Measurements from ENCODE around the gene CFAP107.

DNA sequence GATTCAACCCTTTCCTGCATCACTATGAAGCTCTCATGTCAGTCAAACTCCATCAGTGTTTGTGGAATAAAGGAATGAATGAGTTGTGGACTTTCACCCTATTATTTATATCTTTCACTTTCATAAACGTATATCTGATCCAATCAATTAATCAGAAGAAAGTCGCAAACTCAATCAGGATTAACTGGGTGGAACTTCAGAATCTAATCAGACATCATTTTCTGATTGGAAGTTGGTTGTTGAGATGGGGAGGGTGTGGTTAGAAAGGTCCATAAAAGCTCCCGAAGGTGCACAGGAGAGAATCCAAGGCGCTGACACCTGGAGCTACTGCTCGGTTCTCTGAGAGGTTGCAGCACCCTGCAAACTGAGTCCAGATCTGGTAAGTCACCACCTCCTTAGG, 27.4 kb downstream of the CFAP107 start, which contains the start of gene PRAMEF12:
- TF ChIP-seq, protein P1, sequence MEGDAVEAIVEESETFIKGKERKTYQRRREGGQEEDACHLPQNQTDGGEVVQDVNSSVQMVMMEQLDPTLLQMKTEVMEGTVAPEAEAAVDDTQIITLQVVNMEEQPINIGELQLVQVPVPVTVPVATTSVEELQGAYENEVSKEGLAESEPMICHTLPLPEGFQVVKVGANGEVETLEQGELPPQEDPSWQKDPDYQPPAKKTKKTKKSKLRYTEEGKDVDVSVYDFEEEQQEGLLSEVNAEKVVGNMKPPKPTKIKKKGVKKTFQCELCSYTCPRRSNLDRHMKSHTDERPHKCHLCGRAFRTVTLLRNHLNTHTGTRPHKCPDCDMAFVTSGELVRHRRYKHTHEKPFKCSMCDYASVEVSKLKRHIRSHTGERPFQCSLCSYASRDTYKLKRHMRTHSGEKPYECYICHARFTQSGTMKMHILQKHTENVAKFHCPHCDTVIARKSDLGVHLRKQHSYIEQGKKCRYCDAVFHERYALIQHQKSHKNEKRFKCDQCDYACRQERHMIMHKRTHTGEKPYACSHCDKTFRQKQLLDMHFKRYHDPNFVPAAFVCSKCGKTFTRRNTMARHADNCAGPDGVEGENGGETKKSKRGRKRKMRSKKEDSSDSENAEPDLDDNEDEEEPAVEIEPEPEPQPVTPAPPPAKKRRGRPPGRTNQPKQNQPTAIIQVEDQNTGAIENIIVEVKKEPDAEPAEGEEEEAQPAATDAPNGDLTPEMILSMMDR (IDR thresholded peaks at IDR 0.05): no peak
- no peak for TF ChIP-seq POLR2A (IDR thresholded peaks at IDR 0.05)
